Omental fat pad (tissue), 4 donors: ENCODE results near the gene MS4A8. TPM values are rescaled to one million over a fixed set of nuclear protein-coding genes. Genes with fewer than 3 reads are reported as not detected.
"Not testable (repeated sequence)": the region's sequence is repeated elsewhere in the genome, so short reads cannot be mapped to it uniquely, and the experiment has no call there.

Experiments used
- ATAC-seq: fragments of 150-250 bp; one replicate; pipeline ENCODE4 v1.9.1; 2016; ENCODE audit warnings: mild to moderate bottlenecking, moderate library complexity; ENCODE audit not compliant: low FRiP score
- DNase-seq: peaks from one replicate; pipeline ENCODE4 v3.0.0-alpha.2; 2019; ENCODE audit warnings: low spot score
- CTCF ChIP-seq, 3 donors: fragments of 450-650 bp; IDR thresholded peaks; one replicate each; pipeline ENCODE4 v1.5.1; 2016 to 2017; ENCODE audit warnings: antibody characterized with exemption in 3 of 3, mild to moderate bottlenecking in 3 of 3, moderate library complexity in 2 of 3
- total RNA-seq, 4 donors: library from RNA; depleted of rRNA; stranded (reverse); fragments of >200 nt; gene quantifications; one replicate each; pipeline ENCODE4 v1.1.0, GENCODE V29; 2016

The MS4A8 gene
- not detected for total RNA-seq

- ATAC-seq (no peak), DNase-seq (no peak)
Observed at GRCh38 chr11:60699284-60699691, at the start of gene MS4A8. MS4A8 (plus strand) TSS chr11:60699612; CDS start chr11:60700861, 1,249 bp downstream.

GRCh38 chr11:60657888-60658287 lies 41.5 kb upstream of the MS4A8 start:
- ATAC-seq (no peak), DNase-seq (no peak)
- no peak for TF ChIP-seq CTCF (IDR thresholded peaks at IDR 0.05)

More at GRCh38 chr11:60699284-60699691, at the start of gene MS4A8:
- no peak for TF ChIP-seq CTCF (IDR thresholded peaks at IDR 0.05)

- no peak for TF ChIP-seq CTCF (IDR thresholded peaks at IDR 0.05)
- ATAC-seq = no peak
- DNase-seq = no peak
Observed at GRCh38 chr11:60658409-60658808, 41.0 kb upstream of the MS4A8 start.

- DNase-seq = no peak
- no peak for ATAC-seq
- no peak for TF ChIP-seq CTCF (IDR thresholded peaks at IDR 0.05)
Observed at GRCh38 chr11:60672255-60672654, 27.2 kb upstream of the MS4A8 start.

GRCh38 chr11:60678231-60678630 lies 21.2 kb upstream of the MS4A8 start:
- not testable (repeated sequence) for DNase-seq, ATAC-seq

GRCh38 chr11:60679879-60680278 lies 19.5 kb upstream of the MS4A8 start:
- DNase-seq = no peak
- TF ChIP-seq CTCF (IDR thresholded peaks at IDR 0.05) = no peak
- no peak for ATAC-seq

- no peak for ATAC-seq
- DNase-seq = no peak
- TF ChIP-seq CTCF (IDR thresholded peaks at IDR 0.05) = no peak
Observed at GRCh38 chr11:60680455-60681119, 18.8 kb upstream of the MS4A8 start.

- DNase-seq, ATAC-seq: not testable (repeated sequence)
Observed at GRCh38 chr11:60684541-60684848, 14.9 kb upstream of the MS4A8 start.
